Activated naive CD4-positive, alpha-beta T cell treated with anti-CD3 and anti-CD28 coated beads, Interleukin-2, amount 50 U/mL, for 72 hours (primary cell): ENCODE results near the gene INPP4B. TPM values are rescaled to one million over a fixed set of nuclear protein-coding genes. Genes with fewer than 3 reads are reported as not detected.

Source experiments
- ATAC-seq, 2 donors: fragments of 150-1000 bp; cut with Tn5 transposase; 2 replicates each; pipeline ENCODE4 v1.10.0; 2021; ENCODE audit warnings: mild to moderate bottlenecking in 2 of 2, moderate library complexity in 2 of 2
- DNase-seq, 2 donors: peaks; one replicate each; pipeline ENCODE4 v3.0.0; 2021 to 2022; ENCODE audit warnings: low spot score in 2 of 2
- H3K27ac Mint-ChIP-seq, 2 donors: one replicate each; pipeline ENCODE4 v1.8.0; 2022; ENCODE audit warnings: mild to moderate bottlenecking in 2 of 2, mixed read lengths in 2 of 2
- H3K36me3 Mint-ChIP-seq, 2 donors: one replicate each; pipeline ENCODE4 v1.8.0; 2022; ENCODE audit warnings: mixed read lengths in 2 of 2
- H3K9me3 Mint-ChIP-seq, 2 donors: one replicate each; pipeline ENCODE4 v1.8.0; 2022; ENCODE audit warnings: mixed read lengths in 2 of 2
- total RNA-seq, 2 donors: library from RNA; stranded (reverse); gene quantifications; one replicate each; pipeline ENCODE4 v1.2.3, GENCODE V29; 2022

Gene INPP4B
- total RNA-seq, 2 donors from 2014 or later, result 63.9 to 81.3 TPM

DNA sequence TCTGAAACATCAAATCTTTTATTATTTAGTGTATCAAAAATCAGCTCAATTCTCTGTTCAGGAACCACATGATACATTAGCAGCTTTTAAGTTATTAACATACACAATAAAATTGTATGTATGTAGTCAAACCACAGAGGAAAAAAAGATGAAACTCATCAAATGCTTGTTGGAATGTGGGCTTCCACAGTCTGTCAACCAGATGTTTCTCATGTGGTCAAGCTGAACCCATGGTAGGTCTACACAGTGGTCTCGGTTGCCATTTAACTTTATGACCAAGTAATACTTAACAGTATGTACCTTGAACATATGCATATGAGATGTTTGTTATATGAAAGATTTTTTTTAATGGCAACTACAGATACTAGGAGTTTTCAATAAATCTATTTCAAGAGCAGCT lies 781.9 kb downstream of the INPP4B start:
- Mint-ChIP-seq H3K9me3 (peaks cover 5 to 9% of the 10 kb centered on the region in 2 donors), H3K36me3 (peaks cover 35 to 38% of the 10 kb centered on the region in 2 donors), H3K27ac (no peak overlapping the region)
- ATAC-seq (no peak), DNase-seq (no peak)

DNA sequence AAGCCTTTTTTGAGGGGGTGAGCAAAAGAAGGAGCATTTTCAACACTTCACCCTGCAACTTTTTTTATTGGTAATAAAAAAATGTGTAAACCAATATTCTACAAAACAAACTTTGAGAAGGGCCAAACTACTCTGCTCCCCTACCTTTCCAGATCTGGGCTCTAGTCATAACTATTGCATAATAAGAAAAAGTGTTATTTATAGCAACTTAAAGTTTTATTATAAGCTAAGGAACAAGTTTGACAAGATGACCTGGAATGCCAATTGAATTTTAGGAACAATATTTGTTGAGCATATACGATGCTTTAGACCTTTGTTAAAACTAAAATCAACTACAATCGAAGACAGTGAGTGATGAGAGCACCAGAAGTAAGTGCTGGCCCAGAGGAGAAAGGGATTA lies 800.1 kb downstream of the INPP4B start:
- no peaks in the 10 kb centered on the region for H3K9me3 Mint-ChIP-seq
- peak overlapping the region in 1 of 2 donors; percentile 56 for H3K27ac Mint-ChIP-seq
- DNase-seq, result no peak
- peaks cover 0 to 25% of the 10 kb centered on the region in 2 donors for H3K36me3 Mint-ChIP-seq
- ATAC-seq, result no peak

DNA sequence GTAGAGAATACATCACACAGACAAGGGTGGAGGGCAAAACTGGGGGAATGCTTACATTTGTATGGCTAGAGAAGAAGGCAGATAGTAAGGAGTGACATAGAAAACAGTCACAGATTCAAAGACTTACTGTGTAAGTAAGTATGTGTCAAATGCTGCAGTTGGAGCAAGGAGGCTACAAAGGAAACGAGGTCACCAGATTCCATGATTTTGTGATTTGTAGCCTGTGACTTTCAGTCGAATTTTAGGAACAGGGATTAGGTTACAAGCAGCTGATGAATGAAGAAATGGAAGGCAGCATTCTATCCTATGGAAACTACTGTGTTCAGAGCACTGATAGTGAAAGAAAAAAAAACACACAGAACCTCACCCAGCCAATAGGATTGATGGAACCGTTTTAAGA lies 801.8 kb downstream of the INPP4B start:
- DNase-seq (no peak), ATAC-seq (no peak)
- Mint-ChIP-seq H3K27ac (no peak overlapping the region), H3K9me3 (no peaks in the 10 kb centered on the region), H3K36me3 (peaks cover 0 to 21% of the 10 kb centered on the region in 2 donors)

DNA sequence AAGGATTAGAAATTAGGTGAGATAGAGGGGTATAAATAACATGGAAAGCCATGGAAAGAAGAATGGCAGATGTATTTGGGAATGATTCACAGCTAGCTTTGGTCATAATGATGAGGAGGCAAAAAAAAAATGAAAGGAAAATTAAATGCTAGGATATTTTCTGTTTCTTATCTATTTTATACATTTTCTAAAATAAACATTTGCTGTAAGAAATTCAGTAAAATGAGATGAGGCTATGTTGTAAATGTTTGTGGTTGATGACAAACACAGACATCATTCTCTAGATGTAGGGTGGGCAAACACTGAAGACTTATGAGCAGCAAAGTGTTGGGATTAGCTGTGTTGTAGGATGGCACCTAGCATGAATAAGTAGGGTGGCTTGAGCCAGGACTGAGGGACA lies 802.6 kb downstream of the INPP4B start:
- Mint-ChIP-seq H3K36me3 (peaks cover 0 to 17% of the 10 kb centered on the region in 2 donors), H3K27ac (peak overlapping the region in 1 of 2 donors; percentile 7), H3K9me3 (no peaks in the 10 kb centered on the region)
- DNase-seq (no peak), ATAC-seq (no peak)

DNA sequence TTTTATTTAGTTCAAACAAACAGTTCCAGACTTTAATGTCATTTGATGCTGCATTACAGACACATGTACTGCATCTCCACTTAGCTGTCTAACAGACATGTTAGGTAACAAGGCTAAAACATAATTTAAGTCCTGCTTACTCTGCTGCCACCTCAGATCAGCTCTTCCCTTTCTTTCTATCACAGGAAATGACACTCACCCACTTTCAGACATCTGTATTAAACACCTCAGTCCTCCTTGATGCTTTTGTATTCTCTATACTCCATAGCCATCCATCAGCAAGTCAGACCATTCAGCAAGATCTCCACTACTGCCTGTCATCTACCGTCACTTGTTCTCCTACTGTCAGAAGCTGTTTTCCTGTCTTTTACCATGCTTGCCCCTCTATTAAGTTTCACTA lies 804.3 kb downstream of the INPP4B start:
- Mint-ChIP-seq H3K27ac (no peak overlapping the region), H3K9me3 (no peaks in the 10 kb centered on the region), H3K36me3 (peaks cover 0 to 12% of the 10 kb centered on the region in 2 donors)
- ATAC-seq (peak in 1 of 2 donors; percentile 70), DNase-seq (no peak)

DNA sequence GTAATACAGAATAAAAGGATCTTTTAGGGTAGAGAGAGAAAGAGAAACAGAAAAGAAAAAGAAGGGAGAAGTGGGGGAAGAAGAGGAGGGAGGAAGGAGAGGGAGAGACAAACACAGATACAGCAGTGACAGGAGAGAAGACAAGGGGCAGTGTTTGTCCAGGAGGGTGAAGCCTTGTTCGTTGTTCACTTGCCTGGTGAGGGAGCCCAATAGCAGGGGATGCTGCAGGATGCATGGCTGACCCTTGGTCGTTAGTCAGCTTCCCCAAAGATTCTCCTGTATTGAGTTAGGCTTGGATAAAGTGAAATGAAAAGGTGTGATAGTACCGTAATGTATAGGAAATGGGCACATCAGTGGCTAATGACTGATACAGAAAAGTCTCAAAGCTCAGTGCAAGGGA lies 806.1 kb downstream of the INPP4B start:
- Mint-ChIP-seq H3K9me3 (no peaks in the 10 kb centered on the region), H3K36me3 (peaks cover 0 to 6% of the 10 kb centered on the region in 2 donors), H3K27ac (no peak overlapping the region)
- ATAC-seq, result no peak
- DNase-seq, result no peak

DNA sequence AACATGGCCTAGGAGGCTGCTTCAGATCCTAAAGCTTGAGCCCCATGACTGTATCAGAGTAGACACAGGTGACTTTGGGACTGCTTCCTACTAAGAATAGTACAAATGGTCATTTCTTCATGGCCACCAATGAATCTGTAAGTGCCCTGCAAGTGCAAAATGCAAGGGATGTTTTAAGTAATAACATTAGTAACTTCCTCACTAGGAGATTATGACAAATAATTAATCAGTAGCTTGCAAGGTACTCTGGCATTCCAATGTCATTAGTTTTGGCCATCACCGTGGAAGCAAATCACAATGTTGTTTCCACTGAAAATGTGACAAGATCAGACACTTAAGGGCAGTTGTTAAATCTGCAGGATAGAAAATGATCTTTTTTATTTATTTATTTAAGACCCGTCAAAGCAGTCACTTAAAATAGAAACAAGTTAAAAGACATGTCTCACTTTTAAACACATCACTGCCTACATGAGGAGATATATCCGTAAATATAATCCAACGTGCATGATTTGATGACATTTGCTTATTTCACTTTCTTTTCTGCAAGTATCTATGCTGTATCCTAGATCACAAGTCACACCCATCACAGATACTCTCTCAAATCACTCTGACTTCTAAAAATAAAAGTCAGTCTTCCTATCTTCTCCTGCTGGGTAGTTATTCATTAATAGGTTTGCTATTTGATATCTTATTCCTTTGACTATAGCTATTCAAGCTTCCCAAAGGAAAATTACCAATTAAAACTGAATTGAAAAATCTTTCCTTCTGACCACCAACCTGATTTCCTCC lies 809.1 kb downstream of the INPP4B start:
- Mint-ChIP-seq H3K36me3 (peaks cover 0 to 7% of the 10 kb centered on the region in 2 donors), H3K9me3 (no peaks in the 10 kb centered on the region), H3K27ac (no peak overlapping the region)
- ATAC-seq (no peak), DNase-seq (no peak)

DNA sequence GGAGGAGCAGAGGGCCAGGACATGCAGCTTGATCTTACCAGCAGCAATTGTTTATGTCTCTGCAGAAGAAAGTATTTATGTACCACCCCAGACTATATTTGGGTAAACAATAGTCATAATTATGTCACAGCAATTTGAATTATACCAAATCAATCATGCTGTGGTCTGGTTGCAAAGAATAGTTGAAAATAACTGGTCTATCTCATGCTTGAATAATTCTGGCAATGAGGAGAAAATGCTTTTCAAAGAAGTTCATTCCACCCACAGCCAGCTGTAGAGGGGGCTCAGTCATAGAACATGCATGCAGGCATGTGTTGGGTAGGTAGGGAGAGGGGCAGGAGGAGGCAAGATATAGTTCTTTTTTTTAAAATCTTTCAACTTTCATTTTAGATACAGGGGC lies 810.5 kb downstream of the INPP4B start:
- DNase-seq, result no peak
- no peak for ATAC-seq
- peaks cover 0 to 7% of the 10 kb centered on the region in 2 donors for H3K36me3 Mint-ChIP-seq

DNA sequence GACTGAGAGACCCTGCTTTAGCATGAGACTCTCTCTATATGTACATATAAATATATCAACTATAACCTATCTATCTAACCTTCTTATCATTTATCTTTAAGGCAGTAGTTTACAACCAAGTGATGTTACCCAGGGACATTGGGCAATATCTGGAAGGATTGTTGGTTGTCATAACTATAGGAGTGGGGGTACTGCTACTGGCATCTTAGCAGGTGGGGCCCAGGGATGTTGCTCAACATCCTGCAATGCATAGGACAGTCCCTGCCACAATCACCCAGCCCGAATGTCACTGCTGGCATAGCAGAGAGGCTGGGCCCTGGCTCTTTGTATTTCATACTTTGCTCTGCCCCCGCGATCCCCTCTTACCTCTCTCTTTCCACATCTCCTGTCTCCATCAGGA lies 812.0 kb downstream of the INPP4B start:
- Mint-ChIP-seq H3K27ac (peak overlapping the region; percentile 5 to 50), H3K36me3 (peaks cover 0 to 7% of the 10 kb centered on the region in 2 donors), H3K9me3 (no peaks in the 10 kb centered on the region)
- ATAC-seq (no peak), DNase-seq (no peak)

More for the DNA sequence above, 810.5 kb downstream of the INPP4B start:
- no peak overlapping the region for H3K27ac Mint-ChIP-seq
- H3K9me3 Mint-ChIP-seq, result no peaks in the 10 kb centered on the region

DNA sequence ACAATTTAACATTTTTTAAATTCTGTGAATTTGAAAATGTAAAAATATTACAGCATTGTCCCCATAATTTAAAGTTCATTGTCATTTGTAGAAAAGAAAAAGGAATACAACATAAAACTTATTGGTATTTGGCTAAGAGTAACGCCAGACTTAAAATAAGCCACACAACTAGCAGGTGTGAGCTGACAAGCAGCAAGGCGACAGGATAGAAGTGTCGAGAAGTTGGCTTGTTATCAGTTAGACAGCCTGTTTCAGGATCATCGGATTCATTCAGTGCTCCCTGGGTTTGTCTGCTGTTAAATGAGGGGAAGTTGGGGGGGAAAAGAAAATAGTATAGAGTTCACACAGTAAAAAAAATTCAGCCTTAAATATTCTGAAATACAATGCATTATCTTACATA lies 816.1 kb downstream of the INPP4B start:
- DNase-seq (no peak), ATAC-seq (no peak)
- no peaks in the 10 kb centered on the region for H3K9me3 Mint-ChIP-seq
- H3K36me3 Mint-ChIP-seq, result peaks cover 9 to 13% of the 10 kb centered on the region in 2 donors
- H3K27ac Mint-ChIP-seq, result no peak overlapping the region

DNA sequence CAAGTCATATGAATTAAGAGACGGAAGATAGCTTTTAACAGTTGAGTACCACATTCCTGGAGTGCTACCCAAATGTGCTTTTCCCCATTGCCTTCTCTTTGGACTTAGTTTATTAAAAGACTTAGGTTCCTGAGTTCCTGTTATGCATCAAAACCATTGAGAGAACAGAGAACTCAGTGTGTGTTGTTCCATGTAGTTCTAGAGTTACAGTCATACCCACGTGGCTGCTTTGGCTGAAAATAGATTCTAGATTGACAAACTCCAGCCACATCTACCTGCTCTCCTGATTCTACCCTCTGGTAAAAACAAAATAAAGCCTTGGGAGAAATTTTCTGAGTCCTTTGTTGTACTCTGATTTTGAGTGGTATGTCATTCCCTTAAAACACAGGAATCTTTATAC lies 824.3 kb downstream of the INPP4B start:
- ATAC-seq, result no peak
- H3K27ac Mint-ChIP-seq, result peak overlapping the region in 1 of 2 donors; percentile 40
- H3K9me3 Mint-ChIP-seq, result no peaks in the 10 kb centered on the region
- H3K36me3 Mint-ChIP-seq, result no peaks in the 10 kb centered on the region
- DNase-seq, result no peak

DNA sequence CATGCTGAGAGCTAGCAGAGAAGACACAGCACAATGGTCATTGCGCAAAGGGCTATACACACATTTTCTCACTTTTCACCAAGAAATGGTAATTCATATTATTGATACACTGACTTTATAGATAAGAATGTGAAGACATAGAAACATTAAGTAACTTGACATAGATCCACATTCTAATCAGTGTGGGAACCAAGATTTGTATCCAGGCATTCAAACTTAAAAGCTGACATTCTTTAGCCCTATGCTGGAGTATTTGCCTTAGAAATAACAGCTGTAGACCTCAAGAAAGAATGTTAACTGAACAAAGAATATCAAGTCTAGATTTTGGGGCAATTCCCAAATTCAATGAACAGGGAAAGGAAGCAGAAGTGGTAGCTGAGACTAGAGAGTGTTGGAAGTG lies 824.9 kb downstream of the INPP4B start:
- ATAC-seq (no peak), DNase-seq (no peak)
- Mint-ChIP-seq H3K27ac (no peak overlapping the region), H3K36me3 (no peaks in the 10 kb centered on the region), H3K9me3 (no peaks in the 10 kb centered on the region)

DNA sequence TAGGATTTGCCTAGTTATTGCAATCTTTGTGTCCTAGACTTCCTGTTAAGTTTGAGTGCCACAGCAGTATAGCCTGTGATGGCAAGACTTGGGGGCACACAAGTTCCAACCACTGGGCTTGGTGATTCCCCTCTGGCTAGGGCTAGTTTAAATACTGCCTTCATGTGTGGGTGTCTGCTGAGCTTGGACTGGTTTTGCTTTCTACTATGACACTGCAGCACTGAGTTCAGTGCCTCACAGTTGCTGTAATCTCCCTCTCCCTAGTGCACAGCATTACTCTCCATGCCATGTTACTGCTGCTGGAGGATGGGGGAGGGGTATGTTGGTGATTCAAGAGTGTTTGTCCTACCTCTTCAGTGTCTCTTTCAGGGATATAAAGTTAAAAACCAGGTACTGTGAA lies 830.1 kb downstream of the INPP4B start:
- H3K9me3 Mint-ChIP-seq, result peaks cover 5 to 20% of the 10 kb centered on the region in 2 donors
- DNase-seq, result no peak

DNA sequence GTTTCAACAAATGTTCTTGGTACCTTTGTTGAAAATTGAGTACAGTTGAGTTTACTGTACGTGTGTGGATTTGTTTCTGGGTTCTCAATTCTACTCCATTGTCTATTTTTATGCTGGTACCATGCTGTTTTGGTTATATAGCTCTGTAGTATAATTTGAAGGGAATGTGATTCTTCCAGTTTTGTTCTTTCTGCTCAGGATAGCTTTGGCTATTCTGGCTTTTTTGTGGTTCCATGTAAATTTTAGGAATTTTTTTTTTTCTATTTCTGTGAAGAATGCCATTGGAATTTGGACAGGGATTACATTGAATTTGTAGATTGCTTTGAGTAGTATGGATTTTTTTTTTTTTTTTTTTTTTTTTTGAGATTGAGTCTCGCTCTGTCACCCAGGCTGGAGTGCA lies 836.4 kb downstream of the INPP4B start:
- DNase-seq (no peak), ATAC-seq (no peak)
- Mint-ChIP-seq H3K27ac (no peak overlapping the region), H3K36me3 (no peaks in the 10 kb centered on the region), H3K9me3 (peaks cover 14 to 26% of the 10 kb centered on the region in 2 donors)

More for the DNA sequence above, 830.1 kb downstream of the INPP4B start:
- peak in 1 of 2 donors; percentile 62 for ATAC-seq
- Mint-ChIP-seq H3K27ac (no peak overlapping the region), H3K36me3 (no peaks in the 10 kb centered on the region)

DNA sequence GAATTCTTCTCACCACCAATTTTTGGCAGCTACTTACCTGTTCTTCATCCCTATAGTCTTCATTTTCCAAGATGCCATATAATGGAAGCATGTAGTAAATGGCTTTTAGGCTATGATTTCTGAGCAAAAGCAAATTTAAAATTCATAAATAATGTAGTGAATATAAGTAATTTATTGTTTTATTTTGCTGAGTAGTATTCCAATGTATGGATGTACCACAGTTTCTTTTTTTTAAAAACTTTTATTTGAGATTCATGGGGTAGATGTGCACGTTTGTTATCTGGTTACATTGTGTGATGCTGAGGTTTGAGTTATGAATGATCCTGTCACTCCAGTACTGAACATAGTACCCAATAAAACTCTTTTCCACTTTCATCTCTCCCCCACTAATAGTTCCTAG lies 840.6 kb downstream of the INPP4B start:
- DNase-seq (no peak), ATAC-seq (no peak)
- H3K36me3 Mint-ChIP-seq, result no peaks in the 10 kb centered on the region
- H3K27ac Mint-ChIP-seq, result no peak overlapping the region
- peaks cover 6 to 9% of the 10 kb centered on the region in 2 donors for H3K9me3 Mint-ChIP-seq

DNA sequence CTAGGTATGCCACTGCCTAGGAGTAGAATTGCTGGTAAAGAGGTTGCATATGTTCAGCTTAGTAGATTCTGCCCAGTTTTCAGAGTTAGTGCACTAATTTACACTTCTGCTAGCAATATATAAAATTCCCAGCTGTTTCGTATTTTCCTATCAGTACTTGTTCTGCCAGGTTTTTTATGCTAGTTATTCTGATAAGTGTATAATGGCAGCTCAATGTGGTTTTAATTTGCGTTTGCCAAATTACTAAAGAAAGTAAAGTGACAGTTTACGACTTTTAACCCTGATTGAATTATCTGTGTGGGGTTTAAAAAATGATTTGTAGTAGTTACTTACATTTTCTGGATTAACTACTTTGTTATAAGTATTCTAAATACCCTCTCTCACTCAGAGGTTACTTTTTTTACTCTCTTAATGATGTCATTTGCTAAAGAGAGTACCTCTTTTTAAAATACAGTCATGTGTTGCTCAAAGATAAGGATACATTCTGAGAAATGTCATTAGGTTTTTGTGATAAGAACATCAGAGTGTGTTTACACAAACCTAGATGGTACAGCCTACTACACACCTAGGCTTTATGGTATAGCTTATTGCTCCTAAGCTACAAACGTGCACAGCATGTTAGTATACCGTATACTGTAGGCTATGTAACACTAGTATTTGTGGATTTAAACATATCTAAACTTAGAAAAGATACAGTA lies 846.5 kb downstream of the INPP4B start:
- H3K36me3 Mint-ChIP-seq, result peaks cover 0 to 3% of the 10 kb centered on the region in 2 donors
- DNase-seq (no peak), ATAC-seq (no peak)
- peaks cover 0 to 9% of the 10 kb centered on the region in 2 donors for H3K9me3 Mint-ChIP-seq
- H3K27ac Mint-ChIP-seq, result no peak overlapping the region

DNA sequence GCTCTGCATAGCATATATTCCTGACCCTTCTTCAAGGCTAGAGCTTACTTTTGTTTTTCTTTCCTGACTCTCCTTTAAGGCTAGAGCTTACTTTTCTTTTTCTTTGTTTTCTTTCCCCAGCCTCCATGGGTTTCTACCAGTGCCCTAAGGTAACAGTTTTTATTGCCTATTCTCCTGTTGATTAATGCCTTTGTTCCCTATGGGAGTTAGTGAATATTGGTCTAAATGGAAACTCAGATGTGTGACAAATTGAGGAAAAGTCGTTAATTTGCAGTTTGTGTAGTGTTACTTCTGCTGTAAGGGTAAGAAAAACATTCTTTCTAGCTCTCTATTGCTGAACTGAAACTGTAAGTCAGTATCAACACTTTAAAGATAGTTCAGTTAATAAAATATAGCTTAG lies 851.0 kb downstream of the INPP4B start:
- Mint-ChIP-seq H3K27ac (no peak overlapping the region), H3K9me3 (peaks cover 17 to 23% of the 10 kb centered on the region in 2 donors), H3K36me3 (peaks cover 0 to 11% of the 10 kb centered on the region in 2 donors)
- no peak for DNase-seq
- ATAC-seq, result no peak
